Measurements from ENCODE around the gene NCDN.

The NCDN gene

DNA sequence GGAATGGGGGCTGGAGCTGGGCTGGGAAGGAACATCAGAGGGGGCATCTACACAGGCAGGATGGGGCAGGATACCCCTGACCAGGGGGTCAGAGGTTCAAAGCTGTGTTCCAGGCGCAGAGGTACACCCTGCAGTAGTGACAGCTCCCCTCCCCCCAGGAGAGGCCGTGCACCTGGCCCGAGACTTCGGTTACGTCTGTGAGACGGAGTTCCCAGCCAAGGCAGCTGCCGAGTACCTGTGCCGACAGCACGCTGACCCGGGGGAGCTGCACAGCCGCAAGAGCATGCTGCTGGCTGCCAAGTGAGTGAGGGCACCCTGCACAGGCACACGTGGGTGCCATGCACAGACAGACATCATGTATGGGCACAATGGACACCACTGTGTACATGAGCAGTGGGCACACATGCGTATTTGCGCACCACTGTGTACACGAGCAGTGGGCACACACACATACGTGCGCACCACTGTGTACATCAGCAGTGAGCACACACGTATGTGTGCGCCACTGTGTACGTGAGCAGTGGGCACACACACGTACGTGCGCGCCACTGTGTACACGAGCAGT is 33.0 kb downstream of the NCDN start:
- DNase-seq (ENCODE audit: low read depth), result no peak

DNA sequence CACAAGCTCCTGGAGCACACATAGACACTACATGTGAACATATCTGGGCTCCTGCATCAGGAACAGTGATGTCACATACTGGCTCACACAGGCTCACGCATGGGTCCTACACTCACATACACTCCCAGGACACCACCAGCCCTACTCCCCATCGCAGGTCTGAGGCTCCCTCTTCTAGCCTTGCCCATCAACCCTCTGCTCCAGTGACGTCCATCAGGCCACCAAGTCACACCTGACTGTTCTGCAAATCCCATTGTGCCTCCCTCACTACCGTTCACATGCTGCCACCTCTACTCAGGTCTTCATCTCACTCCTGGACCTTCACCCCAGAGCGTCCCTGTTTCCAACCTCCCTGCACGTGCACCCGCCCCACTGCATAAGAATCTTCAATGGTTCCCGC is 33.6 kb downstream of the NCDN start:
- DNase-seq (ENCODE audit: low read depth), result no peak

DNA sequence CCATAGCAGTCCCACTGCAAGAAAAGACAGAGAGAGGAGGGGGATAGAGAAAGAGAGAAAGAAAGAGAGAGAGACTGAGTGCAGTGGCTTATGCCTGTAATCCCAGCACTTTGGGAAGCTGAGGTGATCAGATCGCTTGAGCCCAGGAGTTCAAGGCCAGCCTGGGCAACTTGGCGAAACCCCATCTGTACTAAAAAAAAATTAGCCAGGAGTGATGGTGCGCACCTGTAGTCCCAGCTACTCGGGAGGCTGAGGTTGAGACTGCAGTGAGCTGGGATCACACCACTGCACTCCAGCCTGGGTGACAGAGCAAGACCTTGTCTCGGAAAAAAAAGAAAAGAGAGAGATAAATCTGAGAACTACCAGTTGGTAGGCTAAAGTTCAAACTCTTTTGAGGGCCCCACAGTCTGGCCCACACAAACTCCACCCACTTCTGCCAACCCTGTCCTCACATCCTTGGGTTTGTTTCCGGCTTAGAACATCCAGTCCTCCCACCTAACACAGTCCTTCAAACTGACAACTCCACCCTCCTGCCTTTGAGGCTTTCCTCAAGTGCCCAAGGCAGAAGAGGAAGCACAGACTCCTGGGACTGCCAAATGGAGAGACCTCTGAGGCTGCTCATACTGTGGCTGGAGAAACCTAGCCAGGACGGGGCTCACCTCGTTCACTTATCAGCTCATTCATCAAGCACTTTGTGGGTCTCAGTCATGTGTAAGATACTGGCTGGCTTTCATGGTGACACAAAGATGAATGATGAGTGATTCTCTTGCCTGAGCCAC is 35.6 kb downstream of the NCDN start:
- DNase-seq (ENCODE audit: low read depth), result no peak

DNA sequence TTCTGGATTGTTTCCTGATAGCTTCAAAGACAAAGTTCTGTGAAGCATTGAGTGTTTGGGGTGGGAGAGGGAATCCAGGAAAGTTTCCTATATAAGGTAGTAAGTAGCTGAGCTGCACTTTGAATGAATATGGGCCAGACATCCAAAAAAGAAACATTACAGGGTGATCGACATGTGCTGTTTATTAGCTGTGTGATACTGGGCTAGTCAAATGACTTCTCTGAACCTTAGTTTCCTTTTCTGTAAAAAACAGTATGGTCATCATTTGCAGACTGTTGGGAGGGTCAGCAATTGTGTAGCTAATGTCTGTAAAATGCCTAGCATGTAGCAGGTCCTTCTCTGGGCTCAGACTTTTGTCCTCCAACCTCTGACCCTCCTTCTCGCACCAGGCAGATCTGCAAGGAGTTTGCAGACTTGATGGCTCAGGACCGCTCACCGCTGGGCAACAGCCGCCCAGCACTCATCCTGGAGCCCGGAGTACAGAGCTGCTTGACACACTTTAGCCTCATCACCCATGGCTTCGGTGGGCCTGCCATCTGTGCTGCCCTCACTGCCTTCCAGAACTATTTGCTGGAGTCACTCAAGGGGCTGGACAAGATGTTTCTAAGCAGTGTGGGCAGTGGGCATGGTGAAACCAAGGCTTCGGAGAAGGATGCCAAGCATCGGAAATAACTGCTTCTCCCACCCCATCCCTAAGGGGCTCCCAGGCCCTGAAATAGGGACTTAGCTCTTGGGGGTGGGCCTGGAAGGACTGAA is 36.6 kb downstream of the NCDN start:
- DNase-seq (ENCODE audit: low read depth), result no peak

DNA sequence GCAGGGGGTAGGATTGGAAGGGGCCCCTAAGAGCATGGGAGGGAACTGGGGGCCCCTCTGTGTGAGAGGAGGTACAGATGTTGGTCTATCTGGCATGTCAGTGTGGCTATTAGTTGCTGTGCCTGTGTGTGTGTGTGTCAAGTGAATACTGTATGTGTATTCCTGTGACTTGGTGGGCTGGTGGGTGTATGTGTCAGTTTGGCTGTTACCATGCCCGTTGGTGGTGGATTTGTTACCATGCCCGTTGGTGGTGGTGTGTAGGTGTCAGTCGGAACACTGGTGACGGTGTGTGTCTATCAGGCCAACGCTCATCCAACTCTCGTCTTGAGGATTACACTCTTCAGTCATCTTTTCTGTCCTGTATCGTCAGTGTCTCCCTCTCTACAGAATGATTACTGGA is 38.1 kb downstream of the NCDN start:
- DNase-seq (ENCODE audit: low read depth), result no peak

DNA sequence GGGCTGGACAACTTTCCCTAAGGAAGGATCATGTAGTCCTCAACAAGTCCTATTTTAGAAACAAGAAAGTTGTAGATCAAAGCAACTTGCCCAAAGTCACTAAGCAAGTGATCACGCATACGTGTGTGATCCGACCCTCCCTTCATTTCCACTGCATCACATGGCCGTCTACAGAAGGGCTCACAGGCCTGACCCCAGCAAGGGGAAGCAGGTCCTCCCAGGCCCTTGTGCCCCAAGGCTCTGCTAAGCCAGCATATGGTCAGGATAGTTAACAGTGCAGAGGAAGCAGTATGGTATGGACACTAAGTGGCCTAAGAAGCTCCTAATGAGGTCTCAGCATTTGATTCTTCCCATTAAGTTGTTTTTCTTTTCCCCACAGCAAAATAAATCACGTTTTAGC is 40.3 kb downstream of the NCDN start:
- no peak for DNase-seq (ENCODE audit: low read depth)

DNA sequence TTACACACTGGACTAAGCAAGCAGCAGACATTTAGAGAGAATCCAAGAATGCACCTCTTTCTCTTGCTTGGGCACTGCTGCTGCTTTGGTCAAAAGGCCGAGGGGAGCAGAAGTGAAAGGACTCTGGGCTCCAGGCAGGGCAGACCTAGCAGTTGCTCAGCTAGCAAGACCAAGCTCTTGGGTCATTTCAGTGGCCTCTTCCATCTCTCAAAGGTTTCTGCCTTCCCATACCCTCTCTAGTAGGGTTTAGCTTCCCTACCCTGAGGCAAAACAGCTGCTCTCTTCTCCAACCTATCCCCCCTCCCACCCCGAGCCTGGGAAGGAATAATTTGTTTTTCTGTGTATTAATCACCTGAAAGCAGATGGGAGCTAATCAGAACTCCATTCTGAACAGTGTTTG is 41.3 kb downstream of the NCDN start:
- DNase-seq (ENCODE audit: low read depth), result no peak

DNA sequence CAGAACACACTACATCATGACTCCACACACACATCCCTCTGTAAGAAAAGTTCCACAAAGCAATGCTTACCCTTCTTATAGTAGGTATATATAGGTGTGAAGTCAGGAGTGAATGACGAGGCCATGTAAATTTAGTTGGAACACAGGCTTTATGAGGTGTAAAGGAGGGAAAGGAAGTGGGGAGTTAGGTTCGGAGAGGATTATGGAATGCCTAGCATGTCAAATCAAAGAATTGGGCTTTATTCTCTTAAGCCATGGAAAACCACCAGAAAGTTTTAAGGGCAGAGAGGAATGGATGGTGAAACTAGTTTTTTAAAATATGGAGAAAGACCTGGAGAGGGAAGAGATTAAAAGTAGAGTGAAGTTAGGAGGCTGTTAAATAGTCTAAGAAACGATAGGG is 41.8 kb downstream of the NCDN start:
- DNase-seq (ENCODE audit: low read depth), result no peak

DNA sequence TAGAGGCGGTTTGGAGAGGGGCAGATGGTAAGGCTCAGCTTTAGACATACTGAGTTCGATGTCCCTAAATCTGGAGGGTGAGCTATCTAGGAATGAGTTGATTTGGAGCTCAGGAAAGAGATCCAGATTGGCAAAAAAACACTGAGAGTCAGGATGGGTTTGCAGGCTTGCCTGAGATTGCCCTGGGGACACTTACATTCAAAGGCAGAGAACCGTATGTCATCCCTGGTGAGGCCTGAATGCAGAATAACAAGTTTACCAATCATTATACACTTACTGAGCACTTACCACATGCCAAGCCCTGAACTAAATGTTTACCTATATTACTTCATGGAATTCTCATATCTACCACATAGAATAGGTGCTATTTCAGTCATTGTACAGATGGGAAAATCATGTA is 43.0 kb downstream of the NCDN start:
- DNase-seq (ENCODE audit: low read depth), result no peak

DNA sequence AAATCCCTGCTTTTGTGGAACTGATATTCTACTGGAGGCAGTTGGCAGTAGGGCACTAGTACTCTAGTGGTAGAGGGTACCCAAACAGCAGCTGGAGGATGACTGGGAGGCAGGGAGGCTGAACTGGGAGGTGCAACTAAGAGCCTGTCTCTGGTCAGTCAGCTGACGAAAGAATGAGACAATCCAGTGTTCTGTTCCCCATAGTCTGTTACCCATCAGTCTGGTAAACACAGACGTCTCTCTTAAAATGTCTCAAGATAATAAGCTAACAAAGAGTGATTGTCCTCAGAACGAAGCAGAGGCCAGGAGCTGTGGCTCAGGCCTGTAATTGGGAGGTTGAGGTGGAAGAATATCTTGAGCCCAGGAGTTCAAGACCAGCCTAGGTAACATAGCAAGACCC is 45.9 kb downstream of the NCDN start:
- DNase-seq (ENCODE audit: low read depth), result no peak

DNA sequence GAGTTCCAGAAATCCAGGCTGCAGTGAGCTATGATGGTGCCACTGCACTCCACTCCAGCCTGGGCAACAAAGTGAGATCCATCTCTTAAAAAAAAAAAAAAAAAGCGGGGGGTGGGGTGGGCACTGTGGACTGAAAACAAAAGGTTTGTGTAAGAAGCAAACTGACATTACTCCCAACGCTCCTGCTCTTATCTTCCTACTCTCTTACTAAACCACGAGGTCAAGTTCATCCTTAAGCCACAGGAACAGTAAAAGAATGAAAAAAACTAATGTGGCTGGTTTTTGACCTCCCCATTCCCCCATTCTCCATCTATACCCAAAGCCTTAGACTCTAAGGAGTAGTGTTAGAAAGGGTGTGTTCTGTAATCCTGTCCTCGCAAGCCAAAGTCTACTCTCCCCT is 46.3 kb downstream of the NCDN start:
- no peak for DNase-seq (ENCODE audit: low read depth)

DNA sequence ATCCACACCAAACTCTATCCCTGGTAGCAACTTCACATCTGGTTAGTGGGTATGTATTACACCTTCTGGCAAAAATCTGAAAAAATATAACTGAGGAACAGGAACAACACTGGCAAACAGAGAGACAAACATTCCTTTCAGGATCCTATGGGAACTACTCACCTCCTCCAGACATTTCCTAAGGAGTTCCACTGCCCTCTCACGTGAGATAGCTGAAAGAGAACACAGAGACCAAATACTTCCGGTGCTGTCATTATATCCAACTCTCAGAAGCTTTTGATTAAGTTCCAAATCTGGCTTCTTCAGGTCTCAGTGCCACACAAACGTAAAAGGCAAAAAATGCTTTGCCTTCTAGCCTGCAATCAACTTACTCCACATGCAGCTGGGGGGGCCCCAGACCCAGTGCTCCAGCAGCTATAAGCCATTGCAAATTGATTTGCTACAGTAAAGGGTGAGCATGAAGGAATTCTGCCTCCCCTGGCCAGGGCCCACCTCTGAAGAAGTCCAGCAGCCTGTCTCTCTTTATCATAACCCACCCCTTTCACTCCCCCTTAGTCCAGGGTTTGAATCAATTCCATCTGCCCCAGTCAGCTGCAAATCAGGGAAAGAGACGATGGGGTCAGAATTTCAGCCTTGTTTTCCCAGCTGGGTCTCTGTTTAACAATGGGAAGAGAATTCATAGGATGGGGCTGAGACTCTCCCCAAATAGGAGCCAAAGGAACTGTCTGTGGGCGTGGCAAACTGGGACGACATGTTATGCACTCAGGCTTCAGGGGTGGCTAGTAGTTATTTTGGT is 47.7 kb downstream of the NCDN start:
- no peak for DNase-seq (ENCODE audit: low read depth)

DNA sequence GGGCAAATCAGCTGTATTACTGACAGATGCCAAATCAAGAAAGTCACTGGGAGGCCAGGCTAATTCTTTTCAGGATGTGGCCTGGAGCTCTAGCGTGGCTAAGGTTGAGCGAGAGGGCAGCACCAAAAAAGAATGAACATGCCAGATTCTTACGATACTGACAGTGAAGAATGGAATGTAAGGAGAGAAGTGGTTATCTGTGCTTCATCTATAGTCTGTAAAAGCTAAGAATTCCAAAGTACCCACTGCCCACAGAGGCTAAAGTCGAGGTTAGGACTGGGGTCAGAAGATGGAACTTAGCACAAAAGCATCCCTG is 48.2 kb downstream of the NCDN start:
- no peak for DNase-seq (ENCODE audit: low read depth)

DNA sequence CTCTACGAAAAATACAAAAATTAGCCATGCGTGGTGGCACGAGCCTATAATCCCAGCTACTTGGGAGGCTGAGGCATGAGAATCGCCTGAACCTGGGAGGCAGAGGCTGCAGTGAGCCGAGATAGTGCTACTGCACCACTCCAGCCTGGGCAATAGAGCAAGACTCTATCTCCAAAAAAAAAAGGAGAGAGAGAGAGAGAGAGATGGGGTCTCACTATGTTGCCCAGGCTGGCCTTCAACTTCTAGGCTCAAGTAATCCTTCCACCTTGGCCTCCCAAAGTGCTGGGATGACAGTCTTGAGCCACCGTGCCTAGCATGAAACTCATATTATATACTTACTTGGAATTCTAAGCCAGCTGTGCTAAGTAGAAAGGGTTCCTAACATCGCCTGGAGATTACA is 54.1 kb downstream of the NCDN start:
- no peak for DNase-seq (ENCODE audit: low read depth)

DNA sequence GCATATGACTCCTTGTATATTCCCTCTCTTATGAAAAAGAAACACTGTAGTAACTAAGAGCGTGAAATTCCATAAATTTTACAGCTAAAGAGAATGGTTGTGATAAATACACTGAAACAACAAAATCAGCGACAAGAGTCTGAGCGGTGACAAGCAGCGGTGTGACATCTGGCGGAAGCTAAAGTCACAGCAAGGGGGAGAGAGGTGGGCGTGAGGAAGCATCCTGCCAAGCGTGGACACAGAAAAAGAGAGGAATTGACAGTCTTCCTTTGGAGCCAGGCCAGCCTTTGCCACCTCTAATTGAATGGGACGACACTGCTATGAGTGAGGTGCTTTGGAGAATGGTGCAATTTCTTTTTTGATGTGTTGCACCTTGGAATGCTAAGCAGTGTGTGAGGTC is 57.8 kb downstream of the NCDN start:
- no peak for DNase-seq (ENCODE audit: low read depth)
